GM12874 (cell line): ENCODE data around the gene GAL3ST3.

Source experiments
- TF ChIP-seq, protein P1 (sequence below): IDR thresholded peaks from 2 replicates; pipeline ENCODE4 v1.5.1; 2011; ENCODE audit warnings: low read depth, mild to moderate bottlenecking, control low read depth, low read length, moderate library complexity; ENCODE audit not compliant: insufficient read depth

Gene GAL3ST3

DNA sequence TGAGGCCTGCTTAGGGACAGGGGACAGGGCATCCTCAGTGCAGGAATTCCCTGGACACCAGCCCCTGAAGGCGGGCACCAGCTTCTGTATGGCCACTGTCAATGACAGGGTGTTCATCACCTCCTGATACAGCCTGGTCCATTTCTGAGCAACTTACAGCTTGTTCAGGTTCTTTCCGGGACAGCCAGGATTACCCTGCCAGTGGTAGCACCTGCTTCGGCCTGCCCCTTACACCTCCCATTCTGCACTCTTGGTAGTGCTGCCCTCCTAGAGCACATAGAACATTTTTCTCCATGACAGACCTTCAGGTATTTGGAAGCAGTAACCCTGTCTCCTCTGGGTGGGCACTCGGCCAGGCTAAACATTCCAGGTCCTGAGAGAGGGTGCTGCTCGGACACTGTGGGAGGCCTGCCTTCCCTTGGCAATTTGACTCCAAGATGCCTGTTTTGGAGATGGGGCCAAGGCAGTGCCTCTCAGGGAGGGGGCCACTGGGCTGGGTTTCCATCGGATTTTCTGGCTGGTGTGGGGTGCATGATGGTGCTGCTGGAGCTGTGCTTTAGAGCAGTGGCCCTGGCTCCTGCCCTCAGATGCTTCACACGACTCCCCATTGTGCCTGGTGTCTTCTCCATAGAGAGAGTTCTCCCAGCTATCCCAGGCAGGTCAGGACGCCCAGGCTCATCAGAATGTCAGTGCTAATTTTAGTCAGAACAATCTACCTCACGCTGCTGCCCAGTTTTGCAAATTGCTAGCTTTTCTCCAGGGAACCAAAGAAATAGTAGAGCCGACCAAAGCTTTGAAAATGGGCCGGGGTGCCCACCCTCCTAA, 1.2 kb downstream of the GAL3ST3 start:
- TF ChIP-seq, protein P1, sequence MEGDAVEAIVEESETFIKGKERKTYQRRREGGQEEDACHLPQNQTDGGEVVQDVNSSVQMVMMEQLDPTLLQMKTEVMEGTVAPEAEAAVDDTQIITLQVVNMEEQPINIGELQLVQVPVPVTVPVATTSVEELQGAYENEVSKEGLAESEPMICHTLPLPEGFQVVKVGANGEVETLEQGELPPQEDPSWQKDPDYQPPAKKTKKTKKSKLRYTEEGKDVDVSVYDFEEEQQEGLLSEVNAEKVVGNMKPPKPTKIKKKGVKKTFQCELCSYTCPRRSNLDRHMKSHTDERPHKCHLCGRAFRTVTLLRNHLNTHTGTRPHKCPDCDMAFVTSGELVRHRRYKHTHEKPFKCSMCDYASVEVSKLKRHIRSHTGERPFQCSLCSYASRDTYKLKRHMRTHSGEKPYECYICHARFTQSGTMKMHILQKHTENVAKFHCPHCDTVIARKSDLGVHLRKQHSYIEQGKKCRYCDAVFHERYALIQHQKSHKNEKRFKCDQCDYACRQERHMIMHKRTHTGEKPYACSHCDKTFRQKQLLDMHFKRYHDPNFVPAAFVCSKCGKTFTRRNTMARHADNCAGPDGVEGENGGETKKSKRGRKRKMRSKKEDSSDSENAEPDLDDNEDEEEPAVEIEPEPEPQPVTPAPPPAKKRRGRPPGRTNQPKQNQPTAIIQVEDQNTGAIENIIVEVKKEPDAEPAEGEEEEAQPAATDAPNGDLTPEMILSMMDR = no peak

DNA sequence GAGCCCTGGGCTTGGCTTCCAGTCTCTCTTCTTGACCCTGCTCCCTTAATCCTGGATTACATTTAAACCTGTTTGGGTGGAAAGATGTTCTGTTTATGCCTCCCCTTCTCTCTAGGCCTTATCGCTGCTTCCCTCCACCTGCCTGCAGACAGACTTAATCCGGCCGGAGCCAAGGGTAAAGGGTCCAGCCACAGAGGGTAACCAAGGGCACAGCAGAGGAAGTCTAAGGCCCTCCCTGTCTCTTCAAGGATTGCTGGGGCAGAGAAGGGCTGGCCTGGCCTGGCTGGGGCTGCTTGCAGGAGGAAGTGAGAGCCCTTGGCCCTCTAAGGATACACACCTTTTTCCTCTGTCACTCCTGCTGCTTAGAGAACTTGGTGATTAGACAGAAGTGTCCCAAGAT, 2.1 kb downstream of the GAL3ST3 start:
- TF ChIP-seq, protein P1 = no peak

DNA sequence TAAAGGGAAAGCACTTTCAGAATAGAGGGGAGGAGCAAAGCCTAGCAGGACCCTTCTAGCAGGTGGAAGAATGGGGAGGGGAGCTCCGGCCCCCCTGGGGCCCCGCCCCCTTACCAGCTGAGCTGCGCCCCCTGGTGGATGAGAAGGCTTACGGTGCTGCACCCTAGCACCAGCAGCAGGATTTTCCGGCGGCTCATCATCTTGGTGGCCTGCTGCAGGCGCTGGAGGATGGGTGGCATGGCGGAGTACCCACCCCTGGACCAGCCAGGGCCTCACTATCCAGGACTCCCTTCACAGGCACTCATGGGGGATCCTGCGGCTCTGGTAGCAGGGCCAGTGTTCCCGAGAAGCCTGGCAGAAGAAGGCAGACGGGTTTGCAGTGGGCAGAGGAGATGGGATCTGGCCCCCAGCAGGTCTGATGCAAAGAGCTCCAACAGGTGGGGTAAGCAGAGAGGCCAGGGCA, 3.8 kb downstream of the GAL3ST3 start:
- TF ChIP-seq, protein P1 = peak; percentile 98

DNA sequence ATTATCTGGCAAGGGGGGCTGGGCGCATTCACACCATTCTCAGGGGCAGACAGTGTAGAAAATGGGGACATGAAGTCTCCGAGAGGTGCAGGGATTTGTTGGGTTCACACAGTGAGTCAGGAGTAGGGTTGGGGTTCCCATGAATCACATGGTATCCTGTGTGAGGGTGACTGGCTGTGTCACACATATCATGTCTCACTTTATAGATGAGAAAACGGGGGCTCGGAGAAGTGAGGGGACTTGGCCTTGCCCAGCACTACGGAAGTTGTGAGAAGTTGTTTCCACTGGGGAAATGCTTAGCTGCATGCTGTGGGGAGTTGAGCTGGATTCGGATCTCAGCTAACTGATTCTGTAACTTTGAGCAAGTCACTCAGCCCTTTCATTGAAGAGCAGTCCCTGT, 4.2 kb downstream of the GAL3ST3 start:
- TF ChIP-seq, protein P1 = no peak

DNA sequence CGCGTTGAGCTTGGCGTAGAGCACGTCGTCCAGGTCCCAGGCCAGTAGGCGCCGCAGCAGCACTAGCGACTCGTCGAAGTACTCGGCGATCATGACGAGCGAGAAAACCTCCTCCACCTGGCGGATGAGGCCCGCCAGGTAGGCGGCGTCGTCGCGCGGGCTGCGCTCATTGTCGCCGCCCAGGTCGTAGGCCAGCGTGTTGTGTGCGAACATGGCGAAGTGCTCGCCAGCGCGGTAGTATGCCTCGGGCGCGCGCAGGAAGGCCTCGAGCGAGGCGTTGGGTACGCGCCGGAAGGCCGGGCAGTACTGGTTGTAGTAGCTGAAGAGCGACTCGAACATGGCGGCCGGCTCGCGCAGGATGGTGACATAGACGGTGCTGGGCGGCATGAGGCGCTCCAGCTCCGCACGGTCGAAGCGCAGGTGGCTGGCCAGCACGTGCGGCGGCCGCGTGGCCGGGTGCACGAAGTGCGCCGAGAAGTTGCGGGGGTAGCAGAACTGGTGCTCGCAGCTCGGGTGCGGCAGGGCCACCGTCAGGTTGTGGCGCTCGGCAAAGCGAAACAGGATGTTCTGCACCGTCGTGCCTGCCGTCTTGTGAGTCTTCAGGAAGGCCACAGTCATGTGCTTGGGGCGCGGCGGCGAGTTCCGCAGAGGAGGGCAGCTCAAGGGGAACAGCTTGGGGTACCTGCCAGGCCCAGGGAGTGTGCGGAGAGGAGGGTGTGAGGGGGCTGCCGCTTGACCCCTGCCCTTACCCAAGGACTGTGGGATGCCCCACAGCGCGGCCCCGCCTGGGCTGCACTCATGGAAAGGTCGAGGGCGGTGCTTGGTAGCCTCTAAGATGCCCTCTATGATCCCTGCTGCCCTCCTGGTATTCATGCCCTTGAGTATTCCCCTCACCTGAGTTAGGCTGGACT, 5.7 kb downstream of the GAL3ST3 start:
- TF ChIP-seq, protein P1 = no peak

DNA sequence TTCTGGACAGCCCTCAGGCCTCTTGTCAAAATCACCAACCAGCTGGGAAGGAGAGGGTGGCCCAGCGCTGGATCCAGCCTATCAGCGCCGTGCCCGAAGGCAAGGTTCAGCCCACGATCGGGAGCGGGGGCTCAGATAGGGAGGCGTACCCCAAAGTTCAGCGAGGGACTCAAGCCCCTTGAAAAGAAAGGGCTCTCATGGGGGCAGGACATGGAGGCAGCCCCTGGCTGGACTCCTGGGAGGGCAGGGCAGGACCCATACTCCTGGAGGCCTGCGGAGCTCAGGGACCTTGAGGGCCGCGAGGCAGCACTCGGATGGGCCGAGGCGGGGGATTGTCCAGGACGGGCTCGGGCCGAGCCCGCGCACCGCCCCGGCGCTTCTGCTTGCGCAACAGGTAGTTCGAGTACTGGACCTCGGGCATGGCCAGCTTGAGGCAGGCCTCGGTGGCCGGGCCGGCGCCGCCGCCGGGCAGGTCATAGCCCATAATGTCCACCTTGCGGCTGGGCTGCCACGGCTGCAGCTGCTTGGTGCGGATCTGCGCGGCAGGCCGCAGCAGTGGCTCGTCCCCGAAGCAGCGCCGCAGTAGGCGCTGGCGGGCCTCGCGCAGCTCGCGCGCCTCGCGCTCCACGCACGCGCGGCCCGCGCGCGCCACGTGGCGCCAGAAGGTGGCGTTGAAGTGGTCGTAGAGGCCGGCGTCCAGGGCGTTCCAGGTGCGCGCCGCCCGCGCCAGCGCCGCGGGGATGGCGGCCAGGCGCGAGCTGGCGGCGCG, 6.5 kb downstream of the GAL3ST3 start:
- TF ChIP-seq, protein P1 = no peak

DNA sequence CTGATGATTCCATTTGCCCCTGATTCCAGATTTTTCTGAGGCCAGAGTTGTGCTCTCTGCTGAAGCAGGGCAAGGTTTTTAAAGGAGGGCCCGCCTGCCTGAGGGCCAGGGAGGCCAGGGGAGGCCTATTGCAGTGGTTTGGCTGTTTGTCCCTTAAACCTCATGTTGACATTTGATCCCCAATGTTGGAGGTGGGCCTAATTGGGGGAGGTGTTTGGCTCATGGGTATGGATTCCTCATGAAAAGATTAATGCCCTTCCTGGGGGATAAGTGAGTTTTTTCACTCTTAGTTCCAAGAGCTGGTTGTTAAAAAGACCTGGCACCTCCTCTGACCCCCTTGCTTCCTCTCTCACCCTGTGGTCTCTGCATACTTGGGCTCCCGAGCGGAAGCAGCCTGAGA, 9.2 kb downstream of the GAL3ST3 start:
- TF ChIP-seq, protein P1 = no peak
